ENCODE measurements around the gene POMGNT1. TPM values are rescaled to one million over a fixed set of nuclear protein-coding genes. Genes with fewer than 3 reads are reported as not detected.

Gene POMGNT1
- polyA plus RNA-seq, 2 of the 4 experiments (the other 2 are of a cell fraction) = 33.1 to 33.5 TPM

DNA sequence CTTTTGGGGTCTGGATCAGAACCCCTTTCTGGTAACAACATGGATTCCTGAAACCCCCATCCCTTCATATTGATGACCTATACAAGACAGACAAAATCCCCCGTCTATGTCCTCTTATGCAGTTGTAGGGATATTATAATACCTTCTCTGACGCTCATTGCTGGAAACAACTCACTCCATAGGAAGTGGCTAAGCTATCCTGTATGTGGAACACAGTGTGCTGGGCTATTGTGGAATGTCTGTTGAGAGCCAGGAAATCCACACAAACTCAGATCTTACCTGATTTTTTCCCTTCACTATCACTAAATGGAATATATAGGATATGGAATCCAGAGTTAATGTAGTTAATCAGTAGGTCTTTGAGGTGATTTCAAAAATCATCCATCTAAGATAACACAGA, 48.1 kb downstream of the POMGNT1 start (continued):
- TF ChIP-seq HOXB5 (CRISPR knock-in tag; IDR thresholded peaks at IDR 0.05) (no peak), JUNB (IDR thresholded peaks at IDR 0.05) (no peak)
- TF ChIP-seq, protein P1, sequence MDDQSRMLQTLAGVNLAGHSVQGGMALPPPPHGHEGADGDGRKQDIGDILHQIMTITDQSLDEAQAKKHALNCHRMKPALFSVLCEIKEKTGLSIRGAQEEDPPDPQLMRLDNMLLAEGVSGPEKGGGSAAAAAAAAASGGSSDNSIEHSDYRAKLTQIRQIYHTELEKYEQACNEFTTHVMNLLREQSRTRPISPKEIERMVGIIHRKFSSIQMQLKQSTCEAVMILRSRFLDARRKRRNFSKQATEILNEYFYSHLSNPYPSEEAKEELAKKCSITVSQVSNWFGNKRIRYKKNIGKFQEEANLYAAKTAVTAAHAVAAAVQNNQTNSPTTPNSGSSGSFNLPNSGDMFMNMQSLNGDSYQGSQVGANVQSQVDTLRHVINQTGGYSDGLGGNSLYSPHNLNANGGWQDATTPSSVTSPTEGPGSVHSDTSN (IDR thresholded peaks at IDR 0.05) = no peak
- TF ChIP-seq, protein P2, sequence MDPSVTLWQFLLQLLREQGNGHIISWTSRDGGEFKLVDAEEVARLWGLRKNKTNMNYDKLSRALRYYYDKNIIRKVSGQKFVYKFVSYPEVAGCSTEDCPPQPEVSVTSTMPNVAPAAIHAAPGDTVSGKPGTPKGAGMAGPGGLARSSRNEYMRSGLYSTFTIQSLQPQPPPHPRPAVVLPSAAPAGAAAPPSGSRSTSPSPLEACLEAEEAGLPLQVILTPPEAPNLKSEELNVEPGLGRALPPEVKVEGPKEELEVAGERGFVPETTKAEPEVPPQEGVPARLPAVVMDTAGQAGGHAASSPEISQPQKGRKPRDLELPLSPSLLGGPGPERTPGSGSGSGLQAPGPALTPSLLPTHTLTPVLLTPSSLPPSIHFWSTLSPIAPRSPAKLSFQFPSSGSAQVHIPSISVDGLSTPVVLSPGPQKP (IDR thresholded peaks at IDR 0.05; ENCODE audit: low read depth, low read length) = no peak

DNA sequence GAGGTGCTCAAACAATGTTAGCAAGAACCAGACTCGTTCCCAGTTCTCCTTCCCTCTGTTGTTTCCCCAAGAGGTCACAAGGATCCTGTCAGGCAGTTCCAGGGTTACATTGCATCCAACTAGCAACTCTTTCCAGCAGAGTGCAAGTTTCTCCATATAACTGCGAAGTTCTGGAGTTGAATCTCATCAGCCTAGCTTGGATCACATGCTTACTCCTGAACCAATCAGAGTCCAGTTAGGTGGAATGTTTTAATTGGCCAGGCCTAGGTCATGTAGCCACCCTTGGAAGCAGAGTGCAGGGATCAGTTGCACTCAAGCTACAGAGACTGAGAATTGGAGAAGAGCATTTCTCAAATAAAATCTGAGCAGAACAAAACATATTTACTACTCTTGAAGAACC, 49.9 kb downstream of the POMGNT1 start:
- Histone ChIP-seq H3K4me3 (no peak overlapping the region), H3K4me1 (no peaks in the 10 kb centered on the region), H3K27ac (no peak overlapping the region), H3K9me3 (no peaks in the 10 kb centered on the region), H3K4me2 (no peak overlapping the region)
- POLR2A ChIA-PET = no interaction called here
- TF ChIP-seq CHD4 (IDR thresholded peaks at IDR 0.05; ENCODE audit: borderline replicate concordance) = no peak
- no peak for TF ChIP-seq POLR2AphosphoS2 (conservative IDR thresholded peaks at IDR 0.05; ENCODE audit: low read length)
- no peak for TF ChIP-seq SREBF2 (IDR thresholded peaks at IDR 0.05)
- TF ChIP-seq CEBPB (IDR thresholded peaks at IDR 0.05) = no peak
- TF ChIP-seq, protein P3, sequence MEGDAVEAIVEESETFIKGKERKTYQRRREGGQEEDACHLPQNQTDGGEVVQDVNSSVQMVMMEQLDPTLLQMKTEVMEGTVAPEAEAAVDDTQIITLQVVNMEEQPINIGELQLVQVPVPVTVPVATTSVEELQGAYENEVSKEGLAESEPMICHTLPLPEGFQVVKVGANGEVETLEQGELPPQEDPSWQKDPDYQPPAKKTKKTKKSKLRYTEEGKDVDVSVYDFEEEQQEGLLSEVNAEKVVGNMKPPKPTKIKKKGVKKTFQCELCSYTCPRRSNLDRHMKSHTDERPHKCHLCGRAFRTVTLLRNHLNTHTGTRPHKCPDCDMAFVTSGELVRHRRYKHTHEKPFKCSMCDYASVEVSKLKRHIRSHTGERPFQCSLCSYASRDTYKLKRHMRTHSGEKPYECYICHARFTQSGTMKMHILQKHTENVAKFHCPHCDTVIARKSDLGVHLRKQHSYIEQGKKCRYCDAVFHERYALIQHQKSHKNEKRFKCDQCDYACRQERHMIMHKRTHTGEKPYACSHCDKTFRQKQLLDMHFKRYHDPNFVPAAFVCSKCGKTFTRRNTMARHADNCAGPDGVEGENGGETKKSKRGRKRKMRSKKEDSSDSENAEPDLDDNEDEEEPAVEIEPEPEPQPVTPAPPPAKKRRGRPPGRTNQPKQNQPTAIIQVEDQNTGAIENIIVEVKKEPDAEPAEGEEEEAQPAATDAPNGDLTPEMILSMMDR (IDR thresholded peaks at IDR 0.05) = no peak
- TF ChIP-seq HOXA7 (CRISPR knock-in tag; IDR thresholded peaks at IDR 0.05) = no peak
- no peak for TF ChIP-seq POLR2A (IDR thresholded peaks at IDR 0.05; ENCODE audit: low read length)
- TF ChIP-seq, protein P4, sequence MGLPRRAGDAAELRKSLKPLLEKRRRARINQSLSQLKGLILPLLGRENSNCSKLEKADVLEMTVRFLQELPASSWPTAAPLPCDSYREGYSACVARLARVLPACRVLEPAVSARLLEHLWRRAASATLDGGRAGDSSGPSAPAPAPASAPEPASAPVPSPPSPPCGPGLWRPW (IDR thresholded peaks at IDR 0.05) = no peak
- no peak for TF ChIP-seq EHMT2 (IDR thresholded peaks at IDR 0.05; ENCODE audit: low read depth)
- TF ChIP-seq, protein P1 (IDR thresholded peaks at IDR 0.05) = no peak
- TF ChIP-seq, protein P5, sequence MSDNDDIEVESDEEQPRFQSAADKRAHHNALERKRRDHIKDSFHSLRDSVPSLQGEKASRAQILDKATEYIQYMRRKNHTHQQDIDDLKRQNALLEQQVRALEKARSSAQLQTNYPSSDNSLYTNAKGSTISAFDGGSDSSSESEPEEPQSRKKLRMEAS (IDR thresholded peaks at IDR 0.05) = no peak
- no peak for TF ChIP-seq HOXB5 (CRISPR knock-in tag; IDR thresholded peaks at IDR 0.05)
- TF ChIP-seq FOXS1 (CRISPR knock-in tag; IDR thresholded peaks at IDR 0.05) = no peak
- CTCF ChIA-PET = no interaction called here
- no peak for DNase-seq (ENCODE audit: low read depth in 1 of 2, low spot score in 1 of 2)
- ATAC-seq = 0 out of 6 replicates have a peak, but pooled peaks of 1 of the 2 experiments have one; percentile 35
- no peak for FAIRE-seq
- 42% methylated on average over 2 of the region's 2 CpGs for WGBS (ENCODE audit: missing lambda C conversion rate)

Small RNA genes within 50 kb of the gene (small RNA-seq; reads per million reads assigned to genes)
- gene AL672043.1 = 0 reads per million in 6 experiments

Other genes with a start within 250 kb of the POMGNT1 start
- 1.6 and 2.2 TPM in 2 replicates for gene PIK3R3, start 65.8 kb downstream of the POMGNT1 start, polyA plus RNA-seq (2011; rRNA removed)
- 1.8 to 2.1 TPM (median 2.0 TPM) in 3 replicates for gene PIK3R3, start 65.8 kb downstream of the POMGNT1 start, polyA plus RNA-seq (2017; fragmentation: RNase III; extraction: RNeasy Plus Mini Kit Qiagen cat#74134 plus additional on column Dnase treatment)
- 2.1 and 3.1 TPM in 2 replicates for gene TSPAN1, start 23.3 kb downstream of the POMGNT1 start, polyA plus RNA-seq (2011; rRNA removed)
- 1.8 to 3.1 TPM (median 2.1 TPM) in 3 replicates for gene TSPAN1, start 23.3 kb downstream of the POMGNT1 start, polyA plus RNA-seq (2017; fragmentation: RNase III; extraction: RNeasy Plus Mini Kit Qiagen cat#74134 plus additional on column Dnase treatment)
- gene P3R3URF, start 21.9 kb downstream of the POMGNT1 start, polyA plus RNA-seq (2011; rRNA removed) = not detected in 2 replicates
- gene P3R3URF, start 21.9 kb downstream of the POMGNT1 start, polyA plus RNA-seq (2017; fragmentation: RNase III; extraction: RNeasy Plus Mini Kit Qiagen cat#74134 plus additional on column Dnase treatment) = not detected in 3 replicates
- gene LURAP1, start 4.9 kb upstream of the POMGNT1 start, polyA plus RNA-seq (2011; rRNA removed) = not detected in 2 replicates
- gene LURAP1, start 4.9 kb upstream of the POMGNT1 start, polyA plus RNA-seq (2017; fragmentation: RNase III; extraction: RNeasy Plus Mini Kit Qiagen cat#74134 plus additional on column Dnase treatment) = not detected in 3 replicates
- 10.0 and 10.9 TPM in 2 replicates for gene RAD54L, start 49.3 kb upstream of the POMGNT1 start, polyA plus RNA-seq (2011; rRNA removed)
- gene RAD54L, start 49.3 kb upstream of the POMGNT1 start, polyA plus RNA-seq (2017; fragmentation: RNase III; extraction: RNeasy Plus Mini Kit Qiagen cat#74134 plus additional on column Dnase treatment) = 12.7 to 14.0 TPM (median 14.0 TPM) in 3 replicates
- 28.6 and 32.5 TPM in 2 replicates for gene LRRC41, start 105.2 kb upstream of the POMGNT1 start, polyA plus RNA-seq (2011; rRNA removed)
- gene LRRC41, start 105.2 kb upstream of the POMGNT1 start, polyA plus RNA-seq (2017; fragmentation: RNase III; extraction: RNeasy Plus Mini Kit Qiagen cat#74134 plus additional on column Dnase treatment) = 30.1 to 34.1 TPM (median 33.4 TPM) in 3 replicates
- gene UQCRH, start 105.3 kb upstream of the POMGNT1 start, polyA plus RNA-seq (2011; rRNA removed) = 514 and 762 TPM in 2 replicates
- gene UQCRH, start 105.3 kb upstream of the POMGNT1 start, polyA plus RNA-seq (2017; fragmentation: RNase III; extraction: RNeasy Plus Mini Kit Qiagen cat#74134 plus additional on column Dnase treatment) = 766 to 800 TPM (median 793 TPM) in 3 replicates
- 23.3 and 30.2 TPM in 2 replicates for gene NSUN4, start 142.4 kb upstream of the POMGNT1 start, polyA plus RNA-seq (2011; rRNA removed)
- gene NSUN4, start 142.4 kb upstream of the POMGNT1 start, polyA plus RNA-seq (2017; fragmentation: RNase III; extraction: RNeasy Plus Mini Kit Qiagen cat#74134 plus additional on column Dnase treatment) = 11.7 to 13.2 TPM (median 12.0 TPM) in 3 replicates
- gene FAAH, start 195.9 kb upstream of the POMGNT1 start, polyA plus RNA-seq (2011; rRNA removed) = 0.66 and 1.2 TPM in 2 replicates
- gene FAAH, start 195.9 kb upstream of the POMGNT1 start, polyA plus RNA-seq (2017; fragmentation: RNase III; extraction: RNeasy Plus Mini Kit Qiagen cat#74134 plus additional on column Dnase treatment) = 0.98 to 1.3 TPM (median 1.2 TPM) in 3 replicates